BLaER1 (cell line): ENCODE data around the gene ANKRD11.

Experiments used
- H3K27ac ChIP-seq: shearing (Covaris generic); formaldehyde crosslinking; 2 replicates; pipeline ENCODE4 v1.8.1; 2022
- H3K27me3 ChIP-seq: shearing (Covaris generic); formaldehyde crosslinking; 2 replicates; pipeline ENCODE4 v1.8.1; 2022
- H3K36me3 ChIP-seq: shearing (Covaris generic); formaldehyde crosslinking; 2 replicates; pipeline ENCODE4 v1.8.1; 2022
- H3K4me1 ChIP-seq: shearing (Covaris generic); formaldehyde crosslinking; 2 replicates; pipeline ENCODE4 v1.8.1; 2022
- H3K4me2 ChIP-seq: shearing (Covaris generic); formaldehyde crosslinking; 2 replicates; pipeline ENCODE4 v1.8.1; 2022
- H3K4me3 ChIP-seq: shearing (Covaris generic); formaldehyde crosslinking; 2 replicates; pipeline ENCODE4 v1.8.1; 2022
- H3K9ac ChIP-seq: shearing (Covaris generic); formaldehyde crosslinking; 2 replicates; pipeline ENCODE4 v1.8.1; 2022
- H3K9me3 ChIP-seq: shearing (Covaris generic); formaldehyde crosslinking; 2 replicates; pipeline ENCODE4 v1.8.1; 2022
- H4K20me1 ChIP-seq: shearing (Covaris generic); formaldehyde crosslinking; 2 replicates; pipeline ENCODE4 v1.8.1; 2022
- Cebpa-rat ChIP-seq: shearing (Covaris generic); IDR thresholded peaks from 2 replicates; pipeline ENCODE4 v1.8.1; 2022

Gene ANKRD11

GRCh38 chr16:89446975-89447293, 43.4 kb downstream of the ANKRD11 start:
- peak overlapping the region; percentile 80 for H3K4me2 ChIP-seq
- peaks cover 100% of the 10 kb centered on the region for H4K20me1 ChIP-seq
- peaks cover 98% of the 10 kb centered on the region for H3K4me1 ChIP-seq
- H3K36me3 ChIP-seq = 0 out of 2 replicates have a peak, but pooled peaks cover 1% of the 10 kb centered on the region
- H3K27me3 ChIP-seq = no peaks in the 10 kb centered on the region
- no peaks in the 10 kb centered on the region for H3K9me3 ChIP-seq
- H3K27ac ChIP-seq = no peak overlapping the region; the same call in 1 of the 2 replicates
- TF ChIP-seq Cebpa-rat = no peak
- H3K4me3 ChIP-seq = no peak overlapping the region
- peak overlapping the region; percentile 11; the same call in 1 of the 2 replicates for H3K9ac ChIP-seq

- TF ChIP-seq Cebpa-rat = no peak
Measured at GRCh38 chr16:89446136-89446974, 44.0 kb downstream of the ANKRD11 start.

GRCh38 chr16:89445166-89445565, 45.2 kb downstream of the ANKRD11 start:
- no peaks in the 10 kb centered on the region for H3K27me3 ChIP-seq
- H3K9ac ChIP-seq = peak overlapping the region; percentile 31; the same call in 1 of the 2 replicates
- peak overlapping the region; percentile 80 for H3K4me2 ChIP-seq
- TF ChIP-seq Cebpa-rat = no peak
- H3K27ac ChIP-seq = peak overlapping the region; percentile 43; the same call in 1 of the 2 replicates
- H3K4me1 ChIP-seq = peaks cover 99% of the 10 kb centered on the region
- peaks cover 6% of the 10 kb centered on the region for H3K36me3 ChIP-seq
- H4K20me1 ChIP-seq = peaks cover 100% of the 10 kb centered on the region
- no peaks in the 10 kb centered on the region for H3K9me3 ChIP-seq
- 0 out of 2 replicates have a peak overlapping the region, but pooled peaks have one; percentile 20 for H3K4me3 ChIP-seq

More at GRCh38 chr16:89446136-89446974, 44.0 kb downstream of the ANKRD11 start:
- H3K4me2 ChIP-seq = peak overlapping the region; percentile 80
- H3K4me1 ChIP-seq = peaks cover 99% of the 10 kb centered on the region
- H3K27ac ChIP-seq = no peak overlapping the region; the same call in 1 of the 2 replicates
- no peak overlapping the region for H3K4me3 ChIP-seq
- H3K27me3 ChIP-seq = no peaks in the 10 kb centered on the region
- peaks cover 100% of the 10 kb centered on the region for H4K20me1 ChIP-seq
- no peaks in the 10 kb centered on the region for H3K9me3 ChIP-seq
- H3K9ac ChIP-seq = peak overlapping the region; percentile 11; the same call in 1 of the 2 replicates
- H3K36me3 ChIP-seq = 0 out of 2 replicates have a peak, but pooled peaks cover 3% of the 10 kb centered on the region

- Histone ChIP-seq H3K4me3 (0 out of 2 replicates have a peak overlapping the region, but pooled peaks have one; percentile 20), H3K36me3 (peaks cover 10% of the 10 kb centered on the region), H4K20me1 (peaks cover 100% of the 10 kb centered on the region), H3K9ac (0 out of 2 replicates have a peak overlapping the region, but pooled peaks have one; percentile 31), H3K4me1 (peaks cover 99% of the 10 kb centered on the region), H3K27ac (peak overlapping the region; percentile 43; the same call in 1 of the 2 replicates), H3K4me2 (peak overlapping the region; percentile 80), H3K27me3 (no peaks in the 10 kb centered on the region), H3K9me3 (no peaks in the 10 kb centered on the region)
- no peak for TF ChIP-seq Cebpa-rat
Measured at GRCh38 chr16:89444728-89445127, 45.6 kb downstream of the ANKRD11 start.

GRCh38 chr16:89444151-89444723, 46.1 kb downstream of the ANKRD11 start:
- Histone ChIP-seq H3K4me3 (0 out of 2 replicates have a peak overlapping the region, but pooled peaks have one; percentile 20), H3K4me1 (peaks cover 99% of the 10 kb centered on the region), H3K36me3 (peaks cover 15% of the 10 kb centered on the region), H3K9me3 (no peaks in the 10 kb centered on the region), H3K27me3 (no peaks in the 10 kb centered on the region), H3K27ac (peak overlapping the region; percentile 43; the same call in 1 of the 2 replicates), H3K9ac (no peak overlapping the region), H4K20me1 (peaks cover 100% of the 10 kb centered on the region), H3K4me2 (peak overlapping the region; percentile 80)
- TF ChIP-seq Cebpa-rat = no peak

GRCh38 chr16:89443727-89444084, 46.7 kb downstream of the ANKRD11 start:
- peak overlapping the region; percentile 80 for H3K4me2 ChIP-seq

GRCh38 chr16:89442990-89443726, 47.2 kb downstream of the ANKRD11 start:
- Histone ChIP-seq H3K4me3 (no peak overlapping the region), H3K9ac (0 out of 2 replicates have a peak overlapping the region, but pooled peaks have one; percentile 44), H3K27ac (peak overlapping the region; percentile 32; the same call in 1 of the 2 replicates), H3K4me1 (peaks cover 96% of the 10 kb centered on the region), H4K20me1 (peaks cover 100% of the 10 kb centered on the region), H3K36me3 (peaks cover 22% of the 10 kb centered on the region), H3K9me3 (no peaks in the 10 kb centered on the region), H3K4me2 (peak overlapping the region; percentile 80), H3K27me3 (no peaks in the 10 kb centered on the region)
- no peak for TF ChIP-seq Cebpa-rat

More at GRCh38 chr16:89443727-89444084, 46.7 kb downstream of the ANKRD11 start:
- H3K36me3 ChIP-seq = peaks cover 16% of the 10 kb centered on the region
- no peak overlapping the region for H3K4me3 ChIP-seq
- no peaks in the 10 kb centered on the region for H3K9me3 ChIP-seq
- H4K20me1 ChIP-seq = peaks cover 100% of the 10 kb centered on the region
- peaks cover 96% of the 10 kb centered on the region for H3K4me1 ChIP-seq
- no peak for TF ChIP-seq Cebpa-rat
- no peak overlapping the region for H3K9ac ChIP-seq
- H3K27me3 ChIP-seq = no peaks in the 10 kb centered on the region
- no peak overlapping the region for H3K27ac ChIP-seq

- peak overlapping the region; percentile 32; the same call in 1 of the 2 replicates for H3K27ac ChIP-seq
- H3K4me3 ChIP-seq = no peak overlapping the region
- no peak for TF ChIP-seq Cebpa-rat
- no peaks in the 10 kb centered on the region for H3K9me3 ChIP-seq
- H3K36me3 ChIP-seq = peaks cover 28% of the 10 kb centered on the region
- no peaks in the 10 kb centered on the region for H3K27me3 ChIP-seq
- peak overlapping the region; percentile 80 for H3K4me2 ChIP-seq
- H3K4me1 ChIP-seq = peaks cover 96% of the 10 kb centered on the region
- H3K9ac ChIP-seq = peak overlapping the region; percentile 44
- peaks cover 100% of the 10 kb centered on the region for H4K20me1 ChIP-seq
Measured at GRCh38 chr16:89442588-89442987, 47.8 kb downstream of the ANKRD11 start.

- TF ChIP-seq Cebpa-rat = no peak
- Histone ChIP-seq H3K27me3 (no peaks in the 10 kb centered on the region), H3K9ac (no peak overlapping the region), H3K9me3 (peaks cover 12% of the 10 kb centered on the region; the same call in 1 of the 2 replicates), H3K36me3 (peaks cover 55% of the 10 kb centered on the region), H3K4me2 (no peak overlapping the region), H3K27ac (no peak overlapping the region), H3K4me3 (no peak overlapping the region), H3K4me1 (peaks cover 92% of the 10 kb centered on the region), H4K20me1 (peaks cover 100% of the 10 kb centered on the region)
Measured at GRCh38 chr16:89439659-89440058, 50.7 kb downstream of the ANKRD11 start.
